DND-41 (cell line): ENCODE data around the gene FAM120A.

Source experiments
- EZH2 ChIP-seq: IDR thresholded peaks from 3 replicates; pipeline ENCODE4 v1.6.1; 2012; ENCODE audit warnings: borderline replicate concordance, low read depth, mild to moderate bottlenecking, moderate library complexity, low read length, inconsistent platforms; ENCODE audit not compliant: severe bottlenecking
- TF ChIP-seq, protein P1 (sequence below): IDR thresholded peaks from 2 replicates; pipeline ENCODE4 v1.5.1; 2012; ENCODE audit warnings: borderline replicate concordance, low read length, moderate library complexity, mild to moderate bottlenecking; ENCODE audit not compliant: poor library complexity, severe bottlenecking; ENCODE audit errors: extremely low read depth

- TF ChIP-seq, protein P1, sequence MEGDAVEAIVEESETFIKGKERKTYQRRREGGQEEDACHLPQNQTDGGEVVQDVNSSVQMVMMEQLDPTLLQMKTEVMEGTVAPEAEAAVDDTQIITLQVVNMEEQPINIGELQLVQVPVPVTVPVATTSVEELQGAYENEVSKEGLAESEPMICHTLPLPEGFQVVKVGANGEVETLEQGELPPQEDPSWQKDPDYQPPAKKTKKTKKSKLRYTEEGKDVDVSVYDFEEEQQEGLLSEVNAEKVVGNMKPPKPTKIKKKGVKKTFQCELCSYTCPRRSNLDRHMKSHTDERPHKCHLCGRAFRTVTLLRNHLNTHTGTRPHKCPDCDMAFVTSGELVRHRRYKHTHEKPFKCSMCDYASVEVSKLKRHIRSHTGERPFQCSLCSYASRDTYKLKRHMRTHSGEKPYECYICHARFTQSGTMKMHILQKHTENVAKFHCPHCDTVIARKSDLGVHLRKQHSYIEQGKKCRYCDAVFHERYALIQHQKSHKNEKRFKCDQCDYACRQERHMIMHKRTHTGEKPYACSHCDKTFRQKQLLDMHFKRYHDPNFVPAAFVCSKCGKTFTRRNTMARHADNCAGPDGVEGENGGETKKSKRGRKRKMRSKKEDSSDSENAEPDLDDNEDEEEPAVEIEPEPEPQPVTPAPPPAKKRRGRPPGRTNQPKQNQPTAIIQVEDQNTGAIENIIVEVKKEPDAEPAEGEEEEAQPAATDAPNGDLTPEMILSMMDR, result peak; percentile 33
- TF ChIP-seq EZH2, result no peak
These were observed 13.4 kb downstream of the FAM120A start for GRCh38 chr9:93464876-93465275.
